Kidney epithelial cell (primary cell): ENCODE measurements around the gene ZMIZ1. TPM values are rescaled to one million over a fixed set of nuclear protein-coding genes. Genes with fewer than 3 reads are reported as not detected.

ENCODE experiments used
- DNase-seq: peaks from one replicate; pipeline ENCODE4 v3.0.0-alpha.2; 2010; ENCODE audit warnings: low read depth
- H3K27me3 ChIP-seq: 2 replicates; pipeline ENCODE4 v1.6.0; 2011; ENCODE audit warnings: low read length; ENCODE audit not compliant: control insufficient read depth, insufficient read depth
- H3K36me3 ChIP-seq: 2 replicates; pipeline ENCODE4 v1.5.1; 2011; ENCODE audit warnings: low read length; ENCODE audit not compliant: control insufficient read depth, insufficient read depth
- H3K4me3 ChIP-seq: 2 replicates; pipeline ENCODE4 v1.5.1; 2011; ENCODE audit warnings: low read depth, mild to moderate bottlenecking, control low read depth, low read length
- total RNA-seq: library from RNA; depleted of rRNA; stranded (reverse); fragments of >200 nt; gene quantifications from 2 replicates; pipeline ENCODE4 v1.2.3, GENCODE V29; 2015
- TF ChIP-seq, protein P1 (sequence below): IDR thresholded peaks from 2 replicates; pipeline ENCODE4 v1.5.1; 2011; ENCODE audit warnings: mild to moderate bottlenecking, moderate library complexity, low read length, control low read depth, inconsistent platforms; ENCODE audit not compliant: insufficient read depth, poor library complexity, severe bottlenecking

ZMIZ1 gene
- total RNA-seq, 1 donor from 2014 or later = 57.5 TPM

DNA sequence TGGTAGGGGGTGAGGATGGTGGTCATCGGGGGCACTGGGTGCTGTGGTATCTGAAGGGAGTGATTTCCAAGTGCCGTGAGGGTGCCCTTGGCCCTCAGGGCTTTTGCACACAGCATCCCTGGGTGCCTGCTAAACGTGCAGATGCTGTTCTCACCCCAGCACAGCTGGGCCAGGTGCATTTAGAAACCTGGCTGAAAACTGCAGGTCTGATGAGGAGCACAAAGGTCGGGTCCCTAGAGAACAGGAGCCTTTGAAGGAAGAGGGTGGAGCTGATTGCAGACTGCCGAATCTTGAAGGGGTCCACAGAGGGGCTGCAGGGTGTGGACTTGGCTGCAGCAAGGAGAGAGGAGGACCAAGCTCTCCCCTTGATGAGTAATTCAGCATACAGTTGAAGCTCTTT, 32.0 kb downstream of the ZMIZ1 start:
- Histone ChIP-seq H3K36me3 (no peaks in the 10 kb centered on the region), H3K27me3 (no peaks in the 10 kb centered on the region), H3K4me3 (no peak overlapping the region)
- TF ChIP-seq, protein P1, sequence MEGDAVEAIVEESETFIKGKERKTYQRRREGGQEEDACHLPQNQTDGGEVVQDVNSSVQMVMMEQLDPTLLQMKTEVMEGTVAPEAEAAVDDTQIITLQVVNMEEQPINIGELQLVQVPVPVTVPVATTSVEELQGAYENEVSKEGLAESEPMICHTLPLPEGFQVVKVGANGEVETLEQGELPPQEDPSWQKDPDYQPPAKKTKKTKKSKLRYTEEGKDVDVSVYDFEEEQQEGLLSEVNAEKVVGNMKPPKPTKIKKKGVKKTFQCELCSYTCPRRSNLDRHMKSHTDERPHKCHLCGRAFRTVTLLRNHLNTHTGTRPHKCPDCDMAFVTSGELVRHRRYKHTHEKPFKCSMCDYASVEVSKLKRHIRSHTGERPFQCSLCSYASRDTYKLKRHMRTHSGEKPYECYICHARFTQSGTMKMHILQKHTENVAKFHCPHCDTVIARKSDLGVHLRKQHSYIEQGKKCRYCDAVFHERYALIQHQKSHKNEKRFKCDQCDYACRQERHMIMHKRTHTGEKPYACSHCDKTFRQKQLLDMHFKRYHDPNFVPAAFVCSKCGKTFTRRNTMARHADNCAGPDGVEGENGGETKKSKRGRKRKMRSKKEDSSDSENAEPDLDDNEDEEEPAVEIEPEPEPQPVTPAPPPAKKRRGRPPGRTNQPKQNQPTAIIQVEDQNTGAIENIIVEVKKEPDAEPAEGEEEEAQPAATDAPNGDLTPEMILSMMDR = no peak
- DNase-seq = no peak

DNA sequence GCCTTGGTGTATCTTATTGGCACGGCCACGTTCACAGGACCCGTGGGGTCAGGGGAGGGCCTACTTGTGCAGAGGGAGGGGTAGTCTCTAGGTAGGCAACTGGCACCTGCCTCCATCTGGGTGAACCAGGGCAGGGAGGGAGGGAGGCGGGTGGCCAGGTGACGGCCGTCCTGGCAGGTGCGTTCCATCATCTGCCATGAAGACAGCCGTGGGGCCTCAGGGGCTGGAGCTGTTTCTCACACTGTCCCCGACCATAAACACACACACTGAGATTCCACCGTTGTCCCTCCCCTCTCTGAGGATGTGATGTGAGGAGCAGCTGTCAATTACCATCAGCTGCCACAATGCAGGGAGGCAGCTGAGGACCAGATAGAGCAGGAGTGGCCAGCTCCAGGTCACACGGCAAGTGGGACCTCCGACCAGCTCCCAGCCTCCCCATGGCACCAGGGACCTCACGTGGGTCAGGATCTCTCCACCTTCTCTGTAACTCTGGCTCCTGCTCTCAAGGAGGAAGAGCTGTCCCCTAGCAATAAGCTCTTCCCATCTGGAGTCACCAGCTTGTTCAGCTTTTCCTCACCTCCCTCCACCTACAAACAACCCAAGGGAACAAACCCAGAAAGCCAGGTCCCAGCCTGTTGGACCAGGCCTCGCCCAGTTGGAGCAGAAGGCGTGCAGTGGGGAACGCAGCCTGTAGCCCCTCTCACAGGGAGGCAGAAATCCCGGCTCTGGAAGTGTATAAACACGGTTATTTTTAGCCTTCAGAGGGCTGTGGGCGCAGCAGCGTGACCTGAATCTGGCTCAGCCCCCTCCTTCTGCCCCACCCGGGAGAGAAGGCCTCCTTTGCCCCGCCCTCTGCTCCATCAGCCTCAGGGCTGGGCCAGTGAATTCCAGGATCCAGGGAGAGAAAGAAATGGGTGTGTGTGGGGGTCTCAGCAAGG, 33.1 kb downstream of the ZMIZ1 start:
- H3K4me3 ChIP-seq = no peak overlapping the region
- TF ChIP-seq, protein P1 = no peak

DNA sequence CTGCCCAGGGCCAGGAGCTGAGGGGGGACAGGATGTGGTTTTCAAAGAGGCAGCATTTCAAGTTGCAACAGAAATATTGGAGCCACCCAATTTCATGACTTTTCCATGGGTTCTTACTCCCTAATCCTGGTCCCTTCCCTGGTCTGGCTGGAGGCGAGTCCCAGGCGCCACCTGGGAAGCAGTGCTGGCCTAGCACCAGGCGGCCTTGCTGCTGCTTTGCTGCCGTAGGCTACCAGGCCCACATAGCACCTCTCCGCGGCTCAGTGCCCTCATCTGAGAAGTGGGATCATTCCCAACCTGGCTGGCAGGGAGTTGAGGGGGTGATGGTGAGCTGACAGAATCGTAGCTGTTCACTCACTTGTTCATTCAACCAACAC, 33.7 kb downstream of the ZMIZ1 start:
- no peak for DNase-seq

More for the DNA sequence above, 33.1 kb downstream of the ZMIZ1 start:
- no peaks in the 10 kb centered on the region for H3K36me3 ChIP-seq
- DNase-seq = no peak
- no peaks in the 10 kb centered on the region for H3K27me3 ChIP-seq

DNA sequence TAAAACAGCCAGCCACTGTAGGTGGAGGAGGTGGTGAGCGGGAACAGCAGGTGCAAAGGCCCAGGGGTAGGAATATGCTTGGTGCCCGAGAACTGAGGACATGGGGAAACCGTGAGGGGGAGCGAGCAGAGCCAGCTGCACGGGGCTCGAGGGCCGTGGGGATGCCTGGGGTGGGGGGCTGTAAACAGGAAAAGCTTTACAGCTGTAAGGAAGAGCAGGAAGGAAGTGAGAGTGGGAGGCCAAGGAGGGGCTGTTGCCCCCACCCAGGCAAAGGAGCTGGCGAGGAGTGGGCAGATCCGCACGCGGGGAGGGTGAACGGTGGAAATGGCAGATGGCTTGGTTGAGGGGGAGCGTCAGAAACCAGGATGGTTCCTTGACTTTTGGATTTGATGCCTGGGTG, 34.4 kb downstream of the ZMIZ1 start:
- no peaks in the 10 kb centered on the region for H3K27me3 ChIP-seq
- no peak for DNase-seq
- TF ChIP-seq, protein P1 = no peak
- no peak overlapping the region for H3K4me3 ChIP-seq
- no peaks in the 10 kb centered on the region for H3K36me3 ChIP-seq

More for the DNA sequence above, 33.7 kb downstream of the ZMIZ1 start:
- H3K27me3 ChIP-seq = no peaks in the 10 kb centered on the region
- TF ChIP-seq, protein P1 = peak; percentile 27
- no peak overlapping the region for H3K4me3 ChIP-seq
- no peaks in the 10 kb centered on the region for H3K36me3 ChIP-seq

DNA sequence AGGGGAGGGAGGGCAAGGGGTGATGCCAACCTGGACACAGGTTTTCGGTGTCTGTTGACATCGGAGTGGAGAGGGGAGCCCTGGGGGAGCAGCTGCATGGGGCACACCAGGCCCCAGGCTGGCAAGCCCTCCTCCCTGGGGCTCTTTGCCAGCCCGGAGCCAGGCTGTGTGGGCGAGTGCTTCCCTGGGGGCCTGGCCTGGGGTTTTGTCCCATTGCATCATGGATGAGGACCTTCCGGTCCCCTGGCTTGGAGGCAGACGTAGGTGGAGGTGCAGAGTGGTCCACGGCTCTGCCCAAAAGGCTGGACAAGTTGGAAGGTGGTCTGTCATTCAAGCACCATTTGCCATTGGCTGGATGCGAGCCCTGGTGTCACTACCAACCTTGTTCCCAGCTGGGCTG, 34.8 kb downstream of the ZMIZ1 start:
- no peaks in the 10 kb centered on the region for H3K36me3 ChIP-seq
- no peaks in the 10 kb centered on the region for H3K27me3 ChIP-seq
- TF ChIP-seq, protein P1 = no peak
- no peak for DNase-seq
- H3K4me3 ChIP-seq = no peak overlapping the region
